Stimulated activated CD4-positive, alpha-beta T cell treated with anti-CD3 and anti-CD28 coated beads, Interleukin-1b, Interleukin-23, amount 100 ng/mL, for 4 hours (primary cell): ENCODE measurements around the gene FAM83G.
"Not testable (repeated sequence)": the region's sequence is repeated elsewhere in the genome, so short reads cannot be mapped to it uniquely, and the experiment has no call there.

Experiments used
- DNase-seq, 2 donors: peaks; one replicate each; pipeline ENCODE4 v3.0.0-alpha.2; 2020; ENCODE audit warnings: low read depth in 2 of 2

Gene FAM83G

DNA sequence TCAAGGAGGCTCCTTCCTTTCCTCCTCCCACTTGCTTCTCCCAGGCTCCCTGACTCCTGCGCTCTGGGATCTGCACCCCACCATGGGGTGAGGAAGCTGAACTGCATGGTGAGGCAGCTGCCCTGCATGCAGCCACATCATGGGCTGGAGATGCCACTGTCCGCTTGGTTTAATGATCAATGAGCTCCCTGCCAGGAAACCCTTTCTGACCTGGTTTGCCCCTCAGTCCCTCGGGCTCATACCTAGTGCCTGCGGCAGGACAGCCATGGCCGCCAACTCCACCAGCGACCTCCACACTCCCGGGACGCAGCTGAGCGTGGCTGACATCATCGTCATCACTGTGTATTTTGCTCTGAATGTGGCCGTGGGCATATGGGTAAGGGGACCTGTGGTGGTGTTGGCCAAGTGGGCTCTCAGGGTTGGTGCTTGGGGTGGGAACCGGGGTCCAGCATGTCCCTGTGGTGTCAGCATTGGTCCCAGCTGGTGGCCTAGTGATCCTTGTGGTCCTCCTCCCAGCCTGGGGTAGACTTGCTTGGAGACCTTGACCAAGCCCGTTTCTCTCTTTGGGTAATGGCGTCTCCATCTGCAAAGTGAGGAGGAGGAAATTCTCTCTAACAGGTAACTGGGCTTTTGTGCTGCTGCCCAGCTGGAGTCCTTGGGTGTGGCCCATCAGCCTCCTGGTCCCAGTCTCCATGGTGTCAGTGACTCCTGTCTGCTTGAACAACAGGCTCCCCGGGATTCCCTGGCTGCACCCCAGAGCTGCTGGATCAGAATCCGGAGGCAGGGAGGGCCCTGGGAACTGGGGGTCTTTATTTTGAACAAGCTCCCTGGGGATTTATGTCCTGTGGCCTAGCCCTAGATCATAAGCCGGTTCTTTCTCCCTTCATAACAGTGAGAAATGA, 52.4 kb downstream of the FAM83G start, which contains the start of gene SLC5A10:
Gene SLC5A10, plus strand, starts transcription at position 225 of the 902 bp plus-strand sequence. Its CDS starts 41 bp downstream, at position 266.
- DNase-seq = no peak

DNA sequence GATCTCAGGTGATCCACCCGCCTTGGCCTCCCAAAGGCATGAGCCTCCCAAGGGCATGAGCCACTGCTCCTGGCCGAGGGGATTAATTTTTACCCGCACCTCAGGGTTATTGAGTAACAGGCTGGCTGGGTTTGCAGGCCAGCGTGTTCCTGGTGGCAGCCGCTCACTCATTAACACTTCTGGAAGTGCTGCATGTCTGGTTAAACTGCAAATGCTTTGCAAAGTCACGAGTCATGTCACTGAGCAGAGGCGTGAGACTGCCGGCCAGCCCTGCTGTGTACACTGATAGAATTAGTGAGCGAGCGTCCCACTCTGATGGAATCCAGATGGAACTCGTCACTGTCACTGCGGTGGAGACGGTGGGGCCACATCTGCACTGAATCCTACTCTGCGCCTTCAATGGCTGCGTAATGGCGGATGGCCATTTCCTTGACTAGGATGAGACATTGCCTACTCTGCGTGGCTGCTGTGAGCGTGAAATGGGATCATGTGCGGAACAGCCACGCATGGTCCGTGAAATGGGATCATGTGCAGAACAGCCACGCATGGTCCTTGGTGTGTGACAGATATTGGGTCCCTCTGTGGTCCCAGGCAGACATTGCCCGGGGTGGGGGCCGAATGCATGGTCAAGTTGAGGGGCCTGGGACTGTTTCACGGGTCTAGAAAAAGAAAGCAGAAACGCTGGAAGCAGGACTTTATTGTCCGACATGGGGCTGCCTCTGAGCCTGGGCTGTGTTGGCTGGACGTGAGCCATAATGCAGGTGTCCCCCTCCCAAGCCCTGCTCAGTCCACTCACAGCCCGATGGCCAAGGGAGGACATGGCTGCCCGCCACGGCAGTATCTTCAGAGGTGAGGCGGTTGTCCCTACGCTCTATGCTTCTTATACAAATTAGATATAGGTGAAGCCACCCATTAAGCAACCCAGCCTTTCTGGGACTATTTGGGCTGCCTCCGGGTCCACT, 53.3 kb downstream of the FAM83G start:
- no peak for DNase-seq

DNA sequence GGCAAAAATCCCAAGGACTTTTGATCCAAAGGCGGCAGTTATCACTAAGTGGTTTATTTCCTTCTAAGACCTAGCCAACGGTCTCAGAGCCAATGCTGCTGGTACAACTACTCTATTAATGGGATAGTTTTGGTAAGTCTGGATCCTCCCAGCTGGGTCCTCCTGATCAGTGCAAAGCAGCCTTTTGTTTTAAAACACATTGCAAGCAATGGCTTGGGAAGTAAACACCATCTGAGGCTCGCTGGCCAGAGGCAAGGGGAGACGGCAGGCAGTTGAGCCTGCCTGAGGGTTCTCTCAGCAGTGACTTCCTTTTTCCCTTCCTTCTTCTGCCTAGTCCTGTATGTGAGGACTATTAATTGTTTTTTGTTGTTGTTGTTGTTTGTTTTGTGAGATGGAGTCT, 54.2 kb downstream of the FAM83G start:
- DNase-seq = no peak

DNA sequence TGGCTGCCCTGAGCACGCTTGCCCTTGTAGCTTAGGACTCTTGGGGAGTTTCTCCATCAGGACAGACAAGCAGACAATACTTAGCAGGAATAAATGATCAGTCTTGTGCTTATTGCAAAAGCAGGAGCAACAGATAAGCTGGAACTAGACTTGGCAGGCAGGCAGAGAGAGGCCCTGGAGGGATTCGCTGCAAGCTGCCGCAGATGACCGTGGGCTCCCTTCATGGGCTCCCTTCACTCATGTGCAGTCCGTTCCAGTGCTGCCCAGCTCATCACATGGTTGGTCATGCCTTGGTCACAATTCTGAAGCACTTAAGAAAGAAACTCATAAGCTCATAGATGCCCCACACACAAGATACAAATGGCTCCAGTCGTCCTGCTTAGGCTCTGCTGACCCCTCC, 55.0 kb downstream of the FAM83G start:
- no peak for DNase-seq

DNA sequence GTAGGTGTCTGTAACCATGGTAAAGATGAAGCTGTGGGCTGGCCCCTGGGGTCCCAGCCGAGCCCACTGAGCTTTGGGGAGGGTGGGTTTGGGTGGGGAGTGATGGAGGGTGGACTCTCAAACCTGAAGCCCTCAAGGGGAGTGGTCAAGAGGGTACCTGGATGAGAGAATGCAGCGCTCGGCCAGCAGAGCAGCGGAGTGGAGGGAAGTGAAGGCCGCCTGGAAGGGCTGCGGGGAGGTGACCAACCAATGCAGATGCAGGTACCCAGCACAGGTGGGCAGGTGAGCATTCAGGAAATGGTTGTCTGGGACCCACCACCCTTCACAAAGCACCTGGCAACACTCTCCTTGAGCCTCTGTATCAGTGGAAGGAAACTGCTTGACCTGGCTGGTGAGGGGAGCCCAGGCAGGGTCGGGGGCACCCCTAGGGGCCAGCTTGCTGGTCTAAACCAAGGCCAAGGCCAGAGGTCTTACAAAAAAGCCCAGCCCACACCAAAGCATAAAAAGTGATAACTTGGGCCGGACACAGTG, 56.0 kb downstream of the FAM83G start:
- DNase-seq = no peak

DNA sequence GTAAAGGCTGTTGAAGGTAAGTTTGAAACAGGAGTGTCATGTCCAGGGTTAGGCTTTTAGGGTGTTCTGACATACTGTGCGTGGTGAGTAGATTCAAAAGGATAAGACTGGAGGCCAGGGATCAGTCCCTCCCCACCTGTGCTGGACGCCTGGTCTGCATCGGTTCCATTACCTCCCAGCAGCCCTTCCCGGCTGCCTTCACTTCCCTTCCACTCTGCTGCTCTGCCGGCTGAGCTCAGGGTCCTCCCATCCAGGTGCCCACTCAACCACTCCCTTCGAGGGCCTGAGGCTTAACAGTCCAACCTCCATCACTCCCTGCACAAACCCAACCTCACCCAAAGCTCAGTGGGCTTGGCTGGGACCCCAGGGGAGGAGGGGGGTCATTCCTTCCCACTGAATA, 56.7 kb downstream of the FAM83G start:
- no peak for DNase-seq

DNA sequence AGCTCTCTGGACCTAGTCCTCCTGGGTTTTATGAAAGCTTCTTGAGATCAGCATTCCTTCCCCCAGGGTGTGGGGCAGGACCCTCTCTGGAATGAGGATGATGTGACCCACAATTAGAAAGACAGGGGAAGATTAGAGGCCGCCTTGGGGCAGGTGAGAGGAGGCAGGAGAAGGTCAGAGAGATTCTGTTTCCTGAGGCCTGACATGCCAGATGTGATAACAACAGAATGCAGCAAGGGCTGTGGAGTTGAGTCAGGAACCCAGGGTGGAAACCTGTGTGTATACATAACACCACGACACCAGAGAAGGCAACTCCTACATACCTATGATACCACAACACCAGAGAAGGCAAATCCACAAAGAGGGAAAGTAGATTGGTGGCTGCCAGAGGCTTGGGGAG, 58.0 kb downstream of the FAM83G start:
- no peak for DNase-seq

DNA sequence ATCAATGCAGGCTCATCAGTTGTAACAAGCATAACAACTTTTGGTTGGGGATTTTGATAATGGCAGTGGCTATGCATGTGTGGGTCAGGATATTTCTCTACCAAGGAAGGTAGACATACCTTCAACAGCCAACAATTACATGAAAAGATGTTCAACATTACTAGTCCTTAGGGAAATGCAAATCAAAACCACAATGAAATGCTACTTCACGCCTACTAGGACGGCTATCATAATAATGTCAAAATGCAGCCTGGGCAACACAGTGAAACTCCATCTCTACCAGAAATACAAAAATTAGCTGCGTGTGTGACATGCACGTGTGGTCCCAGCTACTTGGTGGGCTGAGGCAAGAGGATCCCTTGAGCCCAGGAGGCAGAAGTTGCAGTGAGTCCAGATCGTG, 59.9 kb downstream of the FAM83G start:
- no peak for DNase-seq

DNA sequence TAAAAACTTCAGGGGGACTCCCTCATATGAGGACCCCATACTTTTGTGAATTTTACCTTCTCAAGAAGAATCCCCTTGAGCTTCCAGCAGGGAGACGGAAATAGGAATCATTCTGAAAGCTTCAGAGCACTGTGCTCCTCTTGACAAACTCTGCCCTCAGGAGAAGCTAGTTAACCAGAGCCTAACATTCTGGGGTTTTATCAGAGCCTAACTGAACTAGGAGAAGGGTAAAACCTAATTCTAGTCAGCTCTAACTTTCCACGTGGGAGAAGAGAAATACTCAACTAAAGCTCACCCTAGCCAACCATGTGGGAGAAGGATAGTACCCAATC, 65.9 kb downstream of the FAM83G start:
- no peak for DNase-seq

DNA sequence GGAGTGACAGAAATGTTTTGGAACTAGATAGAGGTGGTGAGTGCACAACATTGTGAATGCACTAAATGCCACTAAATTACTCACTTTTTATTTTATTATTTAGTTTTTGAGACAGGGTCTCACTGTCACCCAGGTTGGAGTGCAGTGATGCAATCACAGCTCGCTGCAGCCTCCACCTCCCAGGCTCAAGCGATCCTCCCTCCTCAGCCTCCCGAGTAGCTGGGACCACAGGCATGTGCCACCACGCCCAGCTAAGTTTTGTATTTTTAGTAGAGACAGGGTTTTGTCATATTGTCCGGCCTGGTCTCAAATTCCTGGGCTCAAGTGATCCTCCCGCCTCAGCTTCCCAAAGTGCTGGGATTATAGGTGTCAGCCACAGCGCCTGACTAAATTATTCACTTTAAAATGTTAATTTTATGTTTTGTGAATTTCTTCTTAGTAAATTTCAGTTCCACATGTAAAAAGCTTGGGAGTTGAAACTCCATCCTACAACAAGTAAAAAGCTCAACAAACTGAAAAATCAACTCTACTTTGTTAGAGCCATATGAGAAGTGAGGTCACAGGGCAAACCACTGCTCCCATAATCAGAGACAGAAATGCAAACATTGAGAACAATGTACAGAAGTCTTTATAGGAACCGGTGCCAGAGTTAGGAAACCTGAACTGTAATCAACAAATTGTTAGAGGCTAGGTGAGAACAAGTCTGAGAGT, 66.4 kb downstream of the FAM83G start:
- no peak for DNase-seq

DNA sequence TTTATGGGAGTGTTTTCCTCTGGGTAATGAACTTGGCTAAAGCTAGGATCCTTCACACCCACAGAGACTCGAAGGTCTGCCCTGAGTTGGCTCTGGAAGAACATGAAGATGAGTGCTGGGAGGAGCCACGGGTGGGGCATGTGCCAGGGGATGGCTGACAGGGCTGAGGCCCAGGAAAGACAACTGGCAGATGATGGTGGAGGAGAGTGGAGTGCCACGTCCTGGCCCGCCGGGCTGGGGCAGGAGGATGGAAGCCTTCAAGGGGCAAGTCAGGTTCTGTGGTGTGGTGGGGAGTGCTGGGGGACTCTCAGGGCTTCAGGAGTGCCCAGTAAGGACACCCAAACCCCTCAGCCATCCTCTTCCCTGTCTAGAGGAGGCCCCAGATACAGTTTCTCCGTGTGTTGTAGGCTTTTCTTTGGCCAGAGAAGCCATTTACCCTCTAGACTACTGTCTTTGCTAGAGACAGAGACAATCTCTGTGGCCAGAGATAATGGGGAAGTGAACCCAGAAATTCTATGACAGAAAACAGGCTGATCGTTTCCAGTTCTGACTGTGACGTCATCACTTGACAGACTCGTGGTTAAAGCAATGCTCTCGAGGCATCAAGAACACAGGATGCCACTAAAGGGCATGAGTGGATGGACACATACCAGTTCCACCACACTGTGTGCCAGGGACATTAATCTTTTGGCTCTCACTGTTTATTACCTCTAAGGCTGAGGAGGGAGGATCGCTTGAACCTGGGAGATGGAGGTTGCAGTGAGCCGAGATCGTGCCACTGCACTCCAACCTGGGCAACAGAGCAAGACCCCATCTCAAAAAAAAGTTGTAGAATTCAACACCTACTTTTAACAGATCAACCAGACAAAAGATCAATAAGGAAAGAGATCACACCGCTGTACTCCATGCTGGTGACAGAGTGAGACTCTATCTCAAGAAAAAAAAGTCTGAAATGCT, 71.2 kb downstream of the FAM83G start:
- no peak for DNase-seq

DNA sequence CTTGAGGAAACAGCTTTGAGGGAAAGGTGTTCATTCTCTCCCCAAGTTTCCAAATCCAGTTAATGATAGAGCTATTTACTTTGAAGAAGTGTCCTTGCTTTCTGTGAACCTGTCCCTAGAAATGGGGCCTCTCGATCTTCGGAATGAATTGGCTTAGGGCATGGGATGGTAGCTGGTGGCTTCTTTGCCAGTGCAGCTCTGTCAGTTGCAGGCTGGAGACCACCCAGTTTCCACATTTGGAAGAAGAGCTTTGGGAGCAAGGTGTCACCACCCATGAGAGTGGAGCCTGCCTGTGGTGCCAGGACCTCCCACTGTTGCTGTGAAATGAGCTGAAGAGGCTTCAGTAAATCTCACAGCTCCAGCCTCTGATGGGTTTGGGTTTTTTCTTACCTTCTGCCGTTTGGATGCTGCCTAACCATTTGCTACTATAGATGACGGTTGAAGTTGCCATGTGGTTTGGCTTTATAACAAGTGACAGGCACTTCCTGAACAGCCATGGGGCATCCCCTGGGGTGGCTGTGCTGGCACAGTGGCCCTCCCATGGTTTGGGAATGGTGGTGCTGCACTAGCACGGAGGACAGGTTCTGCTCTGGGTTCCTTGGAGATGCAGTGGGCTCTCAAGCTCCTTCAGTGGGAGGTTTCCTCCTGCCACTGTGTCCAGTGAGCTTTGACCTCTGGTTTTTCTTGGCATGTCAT, 72.1 kb downstream of the FAM83G start:
- DNase-seq = no peak

DNA sequence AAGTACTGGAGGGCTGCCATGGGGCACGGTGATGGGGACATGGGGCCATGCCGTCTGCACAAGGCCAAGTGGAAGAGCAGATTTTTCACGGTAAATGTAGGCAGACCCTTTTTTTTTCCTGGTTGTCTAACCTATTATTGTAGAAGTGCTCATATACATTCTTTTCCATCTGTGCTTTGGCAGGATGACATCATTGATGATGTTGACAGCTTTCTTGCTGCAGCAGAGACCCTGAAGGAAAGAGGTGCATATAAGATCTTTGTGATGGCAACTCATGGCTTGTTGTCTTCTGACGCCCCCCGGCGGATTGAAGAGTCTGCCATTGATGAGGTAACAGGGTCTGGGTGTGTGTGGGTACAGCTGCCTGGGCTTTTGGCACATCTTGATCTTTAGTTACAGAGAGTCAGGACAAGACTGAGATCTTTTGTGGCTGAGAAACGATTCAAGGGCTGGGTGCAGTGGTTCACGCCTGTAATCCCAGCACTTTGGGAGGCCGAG, 75.9 kb downstream of the FAM83G start:
- DNase-seq = no peak

DNA sequence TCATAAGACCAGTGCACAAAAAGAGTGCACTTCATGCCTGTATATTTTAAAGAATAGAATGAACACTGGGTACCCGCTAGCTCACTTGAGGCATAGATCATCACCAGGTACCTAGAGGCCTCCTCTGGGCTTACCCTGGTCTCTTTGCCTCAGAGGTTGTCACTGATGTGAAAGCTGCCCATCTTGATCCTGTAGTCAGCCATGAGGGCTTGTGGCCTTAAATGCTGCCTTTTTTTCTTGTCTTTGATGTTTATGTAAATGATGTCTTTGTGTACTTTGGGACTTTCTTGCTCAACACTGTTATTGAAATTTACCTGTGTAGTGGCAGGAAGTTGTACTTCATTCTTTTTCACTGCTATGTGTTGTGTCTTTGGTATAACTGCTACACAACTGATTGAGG, 79.4 kb downstream of the FAM83G start:
- no peak for DNase-seq

DNA sequence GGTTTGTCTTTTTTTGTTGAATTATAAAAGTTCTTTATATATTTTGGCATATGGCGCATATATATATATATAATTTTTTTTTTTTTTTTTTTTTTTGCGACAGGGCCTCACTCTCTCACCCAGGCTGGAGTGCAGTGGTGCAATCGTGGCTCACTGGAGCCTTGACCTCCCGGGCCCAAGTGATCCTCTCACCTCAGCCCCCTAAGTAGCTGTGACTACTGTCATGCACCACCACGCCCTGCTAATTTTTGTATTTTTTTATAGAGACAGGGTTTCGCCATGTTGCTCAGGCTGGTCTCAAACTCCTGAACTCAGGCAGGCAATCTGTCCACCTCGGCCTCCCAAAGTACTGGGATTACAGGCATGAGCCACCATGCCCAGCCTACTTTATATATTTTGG, 82.0 kb downstream of the FAM83G start:
- DNase-seq = not testable (repeated sequence)

DNA sequence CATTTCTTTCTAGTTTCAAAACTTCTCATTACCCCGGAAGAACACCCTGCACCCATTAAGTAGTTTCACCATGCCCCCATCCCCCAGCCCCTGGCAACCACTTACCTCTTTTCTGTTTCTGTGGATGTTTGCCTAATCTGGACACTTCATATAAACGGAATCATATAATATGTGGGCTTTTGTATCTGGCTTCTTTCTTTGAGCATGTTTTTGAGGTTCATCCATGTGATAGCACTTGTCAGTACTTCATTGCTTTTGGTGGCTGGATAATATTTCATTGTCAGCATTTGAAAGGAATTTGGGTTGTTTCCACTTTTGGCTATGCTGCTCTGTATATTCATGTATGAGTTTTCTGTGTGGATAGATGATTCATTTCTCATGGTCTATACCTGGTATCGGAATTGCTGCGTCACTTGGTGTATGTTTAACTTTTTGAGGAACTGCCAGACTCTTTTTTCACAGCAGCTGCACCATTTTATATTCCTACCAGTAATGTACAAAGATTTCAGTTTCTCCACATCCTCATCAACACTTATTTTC, 82.6 kb downstream of the FAM83G start:
- DNase-seq = no peak

DNA sequence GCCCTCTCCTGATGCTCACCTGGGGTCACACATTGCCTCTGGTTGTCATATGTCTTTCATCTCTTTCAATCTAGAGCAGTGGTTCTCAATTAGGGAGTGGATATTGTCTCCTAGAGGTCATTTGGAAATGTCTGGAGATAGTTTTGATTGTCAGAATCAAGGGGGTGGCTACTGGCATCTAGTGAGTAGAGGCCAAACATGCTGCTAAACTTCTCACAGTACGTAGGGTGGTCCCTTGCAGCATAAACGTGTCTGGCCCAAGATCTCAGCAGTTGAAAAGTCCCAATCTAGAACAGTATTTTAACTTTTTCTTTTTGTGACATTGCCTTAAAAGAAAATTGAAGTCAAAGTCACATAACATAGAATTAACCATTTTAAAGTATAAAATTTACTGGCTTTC, 83.1 kb downstream of the FAM83G start:
- DNase-seq = no peak

DNA sequence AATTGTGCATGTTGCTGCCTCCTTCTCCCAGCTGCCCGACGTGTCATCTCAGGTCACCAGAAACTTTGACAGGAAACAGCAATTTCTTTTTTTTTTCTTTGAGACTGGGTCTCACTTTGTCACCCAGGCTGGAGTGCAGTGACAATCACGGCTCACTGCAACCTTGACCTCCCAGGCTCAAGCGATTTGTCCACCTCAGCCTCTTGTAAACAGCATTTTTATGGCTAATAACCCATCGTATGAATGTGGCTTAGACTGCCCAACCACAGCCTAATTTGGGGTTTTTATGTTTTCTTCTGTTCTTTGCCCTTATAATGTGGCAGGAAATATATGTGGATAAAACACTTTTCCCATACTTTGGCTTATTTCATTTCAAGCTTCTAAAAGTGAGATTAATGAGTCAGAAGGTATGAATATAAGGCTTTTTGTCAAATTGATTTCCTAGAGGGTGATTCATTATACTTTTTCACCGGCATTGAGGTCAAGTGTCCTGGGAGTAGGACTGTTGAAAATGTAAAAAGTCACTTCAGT, 83.6 kb downstream of the FAM83G start:
- no peak for DNase-seq

DNA sequence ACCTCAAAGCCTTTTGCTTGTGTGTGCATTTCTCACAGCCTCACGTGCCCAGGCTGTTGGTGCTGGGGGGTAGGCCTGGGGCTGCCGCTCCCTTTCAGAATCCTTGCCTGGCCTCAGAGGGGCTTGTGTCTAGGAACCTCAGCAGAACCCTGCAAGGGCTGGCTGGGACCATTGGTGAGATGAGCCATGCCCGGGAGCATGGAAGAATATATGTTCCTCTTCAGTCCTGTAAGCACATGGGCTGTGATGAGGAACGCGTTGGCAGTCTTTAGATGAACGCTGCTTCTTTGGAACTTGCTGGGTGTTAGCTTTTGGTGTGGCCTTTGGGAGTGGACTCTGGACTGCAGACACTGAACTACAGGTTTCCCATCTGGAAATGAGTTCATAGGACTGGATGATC, 84.6 kb downstream of the FAM83G start:
- no peak for DNase-seq
